ENCODE measurements around the gene CAPN1. TPM values are rescaled to one million over a fixed set of nuclear protein-coding genes. Genes with fewer than 3 reads are reported as not detected.

CAPN1 gene
- total and polyA plus RNA-seq, 12 donors = 61.6 to 110 (median 84.8) TPM

DNA sequence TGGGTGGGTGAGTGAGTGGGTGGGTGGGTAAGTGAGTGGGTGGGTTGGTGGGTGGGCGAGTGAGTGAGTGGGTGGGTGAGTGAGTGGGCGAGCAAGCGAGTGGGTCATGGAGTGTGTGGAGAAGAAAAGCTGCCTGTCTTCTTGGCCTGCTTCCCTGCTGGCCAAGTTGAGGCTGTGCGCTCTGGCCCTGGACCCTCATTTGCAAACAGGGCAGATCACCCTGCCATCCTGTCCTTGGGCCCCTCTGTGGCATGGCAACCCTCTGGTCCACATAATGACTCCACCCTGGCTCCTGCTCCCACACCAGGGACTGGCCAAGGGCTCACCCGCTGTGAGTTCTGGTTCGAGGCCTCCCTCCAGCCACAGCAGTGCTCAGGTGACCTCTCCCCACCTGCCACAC, 35.1 kb downstream of the CAPN1 start:
- Histone ChIP-seq H3K4me1 (peaks cover 0 to 19% (median 0%) of the 10 kb centered on the region in 9 donors), H3K27ac (no peak overlapping the region), H3K4me3 (no peak overlapping the region), H3K36me3 (peaks cover 0 to 5% (median 0%) of the 10 kb centered on the region in 9 donors), H3K9me3 (no peaks in the 10 kb centered on the region), H3K27me3 (no peaks in the 10 kb centered on the region)
- TF ChIP-seq, protein P1, sequence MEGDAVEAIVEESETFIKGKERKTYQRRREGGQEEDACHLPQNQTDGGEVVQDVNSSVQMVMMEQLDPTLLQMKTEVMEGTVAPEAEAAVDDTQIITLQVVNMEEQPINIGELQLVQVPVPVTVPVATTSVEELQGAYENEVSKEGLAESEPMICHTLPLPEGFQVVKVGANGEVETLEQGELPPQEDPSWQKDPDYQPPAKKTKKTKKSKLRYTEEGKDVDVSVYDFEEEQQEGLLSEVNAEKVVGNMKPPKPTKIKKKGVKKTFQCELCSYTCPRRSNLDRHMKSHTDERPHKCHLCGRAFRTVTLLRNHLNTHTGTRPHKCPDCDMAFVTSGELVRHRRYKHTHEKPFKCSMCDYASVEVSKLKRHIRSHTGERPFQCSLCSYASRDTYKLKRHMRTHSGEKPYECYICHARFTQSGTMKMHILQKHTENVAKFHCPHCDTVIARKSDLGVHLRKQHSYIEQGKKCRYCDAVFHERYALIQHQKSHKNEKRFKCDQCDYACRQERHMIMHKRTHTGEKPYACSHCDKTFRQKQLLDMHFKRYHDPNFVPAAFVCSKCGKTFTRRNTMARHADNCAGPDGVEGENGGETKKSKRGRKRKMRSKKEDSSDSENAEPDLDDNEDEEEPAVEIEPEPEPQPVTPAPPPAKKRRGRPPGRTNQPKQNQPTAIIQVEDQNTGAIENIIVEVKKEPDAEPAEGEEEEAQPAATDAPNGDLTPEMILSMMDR (IDR thresholded peaks at IDR 0.05) = no peak
- ATAC-seq = no peak
- WGBS, 2 donors = 85% methylated on average over 4 to 6 of the region's 6 CpGs
- intact Hi-C loops (cut with DNase I) = no loop called here
- no peak for DNase-seq

DNA sequence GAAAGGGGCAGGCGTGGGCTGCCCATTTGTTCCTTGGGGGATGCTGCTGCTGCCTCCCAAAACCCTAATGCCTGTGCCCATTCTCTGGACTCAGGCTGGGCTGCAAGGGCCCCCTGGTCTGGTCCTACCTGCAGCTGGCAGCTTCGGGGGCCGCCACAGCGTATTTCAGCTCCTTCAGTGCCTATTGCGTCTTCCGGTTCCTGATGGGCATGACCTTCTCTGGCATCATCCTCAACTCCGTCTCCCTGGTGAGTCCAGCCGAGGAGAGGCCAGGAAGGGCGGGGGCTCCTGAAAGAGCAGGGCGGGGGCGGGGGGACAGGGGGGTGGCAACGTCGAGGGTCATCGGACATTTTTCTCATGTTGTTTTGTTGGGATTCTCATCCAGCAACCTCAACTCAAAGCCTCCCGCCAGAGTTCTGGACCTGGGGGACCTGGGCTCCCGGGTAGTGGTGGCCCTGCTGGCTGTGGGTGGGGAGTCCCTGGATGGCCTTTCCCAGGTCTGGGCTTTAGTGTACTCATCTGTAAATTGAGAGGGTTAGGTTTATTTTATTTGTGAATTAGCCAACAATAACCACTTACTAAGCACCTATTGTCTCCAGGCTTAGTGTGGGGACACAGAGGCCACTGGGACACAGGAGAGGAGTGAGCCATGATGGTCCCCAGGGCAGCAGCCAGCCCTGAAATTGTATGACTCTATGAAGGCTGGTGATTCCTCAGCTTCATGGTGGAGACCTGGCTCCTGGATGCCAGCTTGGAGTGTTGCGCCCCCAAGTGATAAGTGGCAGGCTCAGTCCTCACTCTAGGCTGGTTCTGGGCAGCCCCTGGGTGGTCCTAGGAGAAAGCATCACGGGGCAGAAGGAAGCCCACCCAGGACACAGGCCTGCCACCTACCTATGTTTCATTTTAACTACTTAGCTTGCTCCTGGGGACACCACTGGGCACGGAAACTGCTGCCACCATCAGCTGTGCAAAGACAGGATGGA, 36.0 kb downstream of the CAPN1 start:
- H3K4me1 ChIP-seq = peaks cover 0 to 28% (median 0%) of the 10 kb centered on the region in 9 donors
- TF ChIP-seq, protein P1 (IDR thresholded peaks at IDR 0.05) = no peak
- intact Hi-C loops (cut with DNase I) = no loop called here
- no peaks in the 10 kb centered on the region for H3K9me3 ChIP-seq
- H3K36me3 ChIP-seq = no peaks in the 10 kb centered on the region
- no peak overlapping the region for H3K27ac ChIP-seq
- H3K27me3 ChIP-seq = no peaks in the 10 kb centered on the region
- H3K4me3 ChIP-seq = no peak overlapping the region
- ATAC-seq = no peak
- 76 to 78% methylated on average over 19 of the region's 19 CpGs for WGBS, 2 donors
- no peak for DNase-seq

GRCh38 chr11:65218446-65218845, 36.7 kb downstream of the CAPN1 start:
- no peak overlapping the region for H3K27ac ChIP-seq
- H3K4me1 ChIP-seq = peaks cover 0 to 31% (median 0%) of the 10 kb centered on the region in 9 donors
- H3K36me3 ChIP-seq = no peaks in the 10 kb centered on the region
- TF ChIP-seq, protein P1 (IDR thresholded peaks at IDR 0.05) = no peak
- intact Hi-C loops (cut with DNase I) = no loop called here
- WGBS, 2 donors = 86% methylated on average over 9 of the region's 9 CpGs
- no peak for DNase-seq
- H3K4me3 ChIP-seq = no peak overlapping the region
- H3K27me3 ChIP-seq = no peaks in the 10 kb centered on the region
- H3K9me3 ChIP-seq = no peaks in the 10 kb centered on the region
- no peak for ATAC-seq

DNA sequence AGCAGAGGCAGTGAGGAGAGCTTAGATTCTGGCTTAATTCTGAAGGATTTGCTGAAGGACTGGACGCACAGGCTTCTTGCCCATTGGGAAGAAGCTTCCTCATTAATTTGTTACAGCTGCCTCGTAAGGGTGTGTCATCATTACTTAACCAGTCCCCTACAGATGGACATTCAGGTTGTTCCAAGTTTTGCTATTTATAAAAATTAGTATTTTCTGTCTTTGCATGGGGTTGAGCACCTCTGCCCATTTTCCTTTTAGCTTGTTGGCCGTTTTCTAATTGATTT, 38.1 kb downstream of the CAPN1 start:
- TF ChIP-seq, protein P1 (IDR thresholded peaks at IDR 0.05) = no peak
- intact Hi-C loops (cut with DNase I) = no loop called here
- no peak overlapping the region for H3K27ac ChIP-seq
- no peaks in the 10 kb centered on the region for H3K27me3 ChIP-seq
- no peak overlapping the region for H3K4me3 ChIP-seq
- WGBS, 2 donors = 73 to 76% methylated on average over 3 of the region's 3 CpGs
- H3K9me3 ChIP-seq = no peaks in the 10 kb centered on the region
- DNase-seq (no peak), ATAC-seq (peak in 3 of 8 donors; percentile 25 to 53 (median 50))
- H3K36me3 ChIP-seq = no peaks in the 10 kb centered on the region
- peaks cover 0 to 24% (median 0%) of the 10 kb centered on the region in 9 donors for H3K4me1 ChIP-seq
